ENCODE measurements around the gene ALPK3. TPM values are rescaled to one million over a fixed set of nuclear protein-coding genes. Genes with fewer than 3 reads are reported as not detected.
A peak's percentile ranks its signal among the peaks of the same experiment; 100 is the strongest.

ALPK3 gene
- polyA plus RNA-seq, 3 donors from 2014 or later = not detected

- Mint-ChIP-seq H3K36me3 (peaks cover 0 to 3% (median 0%) of the 10 kb centered on the region in 3 donors), H3K4me1 (peaks cover 7 to 13% of the 10 kb centered on the region in 2 donors), H3K9me3 (peaks cover 0 to 3% (median 0%) of the 10 kb centered on the region in 6 donors), H3K4me3 (no peak overlapping the region), H3K27me3 (ENCODE audit: low read depth in 3 of 3) (peaks cover 0 to 2% (median 1%) of the 10 kb centered on the region in 3 donors), H3K27ac (peak overlapping the region in 2 of 6 donors; percentile 4 to 85)
- no peak for DNase-seq
Measured at GRCh38 chr15:84914351-84914750, 97.2 kb downstream of the ALPK3 start.

DNA sequence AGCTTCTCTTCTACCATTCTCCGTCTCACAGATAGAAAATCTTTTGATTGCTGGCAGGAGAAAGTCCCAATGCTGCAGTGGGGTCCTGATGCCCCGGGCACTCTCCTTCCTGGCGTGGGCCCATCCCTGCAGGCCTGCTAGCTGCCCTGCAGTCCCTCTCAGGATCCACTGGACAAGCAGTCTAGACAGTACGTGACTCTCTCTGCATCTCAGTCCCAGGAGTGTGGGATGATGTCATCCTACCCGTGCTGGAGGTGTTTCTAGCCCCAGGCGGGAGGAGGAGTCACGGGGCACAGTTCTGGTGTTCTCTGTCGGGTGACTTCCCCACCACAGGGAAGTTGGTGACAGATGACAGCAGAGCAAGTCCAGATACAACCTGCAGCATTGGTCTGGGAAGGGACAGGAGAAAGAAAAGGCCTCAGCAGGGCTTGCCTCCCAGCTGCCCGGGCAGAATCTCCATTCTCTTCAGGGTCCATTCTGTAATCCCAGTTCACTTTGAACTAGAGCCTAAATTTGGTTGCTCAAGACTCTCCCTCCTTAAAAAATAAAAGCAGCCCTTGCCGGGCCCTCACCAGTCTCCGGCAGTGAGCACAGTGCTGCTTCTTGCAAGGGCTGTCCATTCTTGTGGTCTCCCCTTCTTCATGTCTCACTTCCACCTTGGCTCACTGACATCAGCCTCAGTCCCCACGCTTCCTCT lies 97.9 kb downstream of the ALPK3 start:
- Mint-ChIP-seq H3K27me3 (ENCODE audit: low read depth in 3 of 3) (peaks cover 0 to 2% (median 2%) of the 10 kb centered on the region in 3 donors), H3K36me3 (peaks cover 0 to 3% (median 0%) of the 10 kb centered on the region in 3 donors), H3K27ac (peak overlapping the region in 4 of 6 donors; percentile 4 to 85 (median 50)), H3K9me3 (peaks cover 0 to 3% (median 0%) of the 10 kb centered on the region in 6 donors), H3K4me1 (peaks cover 7 to 13% of the 10 kb centered on the region in 2 donors), H3K4me3 (peak overlapping the region in 1 of 5 donors; percentile 28)
- peak; percentile 17 to 30 (median 18) for DNase-seq

DNA sequence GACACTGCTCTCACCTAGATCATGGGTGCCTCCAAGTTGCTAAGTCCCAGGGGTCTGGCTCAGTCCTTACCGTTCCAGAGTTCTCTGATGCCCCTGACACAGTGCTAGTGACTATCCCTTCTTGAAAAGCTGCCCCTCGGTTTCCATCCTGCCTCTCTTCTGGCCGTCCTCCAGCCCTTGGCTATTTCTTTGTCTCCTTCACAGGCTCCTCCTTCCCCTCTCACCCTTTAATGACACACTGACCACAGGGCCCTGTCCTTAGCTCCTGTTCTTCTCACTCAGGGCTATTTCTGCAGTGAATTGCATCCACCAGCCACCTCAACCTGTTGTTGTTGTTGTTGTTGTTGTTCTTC lies 98.4 kb downstream of the ALPK3 start:
- peaks cover 0 to 2% (median 2%) of the 10 kb centered on the region in 3 donors for H3K27me3 Mint-ChIP-seq (ENCODE audit: low read depth in 3 of 3)
- peaks cover 7 to 13% of the 10 kb centered on the region in 2 donors for H3K4me1 Mint-ChIP-seq
- peaks cover 0 to 3% (median 0%) of the 10 kb centered on the region in 6 donors for H3K9me3 Mint-ChIP-seq
- DNase-seq = no peak
- H3K27ac Mint-ChIP-seq = peak overlapping the region in 3 of 6 donors; percentile 4 to 54 (median 7)
- peak overlapping the region in 2 of 5 donors; percentile 0 to 15 for H3K4me3 Mint-ChIP-seq
- H3K36me3 Mint-ChIP-seq = peaks cover 0 to 3% (median 0%) of the 10 kb centered on the region in 3 donors

GRCh38 chr15:84917452-84917851 lies 100.3 kb downstream of the ALPK3 start:
- peaks cover 7 to 13% of the 10 kb centered on the region in 2 donors for H3K4me1 Mint-ChIP-seq
- H3K4me3 Mint-ChIP-seq = no peak overlapping the region
- H3K36me3 Mint-ChIP-seq = peaks cover 0 to 3% (median 0%) of the 10 kb centered on the region in 3 donors
- peaks cover 0 to 2% (median 2%) of the 10 kb centered on the region in 3 donors for H3K27me3 Mint-ChIP-seq (ENCODE audit: low read depth in 3 of 3)
- no peak overlapping the region for H3K27ac Mint-ChIP-seq
- H3K9me3 Mint-ChIP-seq = peaks cover 0 to 3% (median 0%) of the 10 kb centered on the region in 6 donors
- DNase-seq = no peak

- H3K4me3 Mint-ChIP-seq = no peak overlapping the region
- H3K27ac Mint-ChIP-seq = no peak overlapping the region
- peaks cover 0 to 2% (median 2%) of the 10 kb centered on the region in 3 donors for H3K27me3 Mint-ChIP-seq (ENCODE audit: low read depth in 3 of 3)
- peaks cover 0 to 3% (median 0%) of the 10 kb centered on the region in 3 donors for H3K36me3 Mint-ChIP-seq
- H3K4me1 Mint-ChIP-seq = peaks cover 7 to 13% of the 10 kb centered on the region in 2 donors
- DNase-seq = no peak
- peaks cover 0 to 3% (median 0%) of the 10 kb centered on the region in 6 donors for H3K9me3 Mint-ChIP-seq
Measured at GRCh38 chr15:84919106-84919667, 102.0 kb downstream of the ALPK3 start.

- Mint-ChIP-seq H3K27me3 (ENCODE audit: low read depth in 3 of 3) (peaks cover 0 to 2% (median 2%) of the 10 kb centered on the region in 3 donors), H3K36me3 (no peaks in the 10 kb centered on the region), H3K4me3 (no peak overlapping the region), H3K4me1 (no peaks in the 10 kb centered on the region), H3K27ac (no peak overlapping the region), H3K9me3 (no peaks in the 10 kb centered on the region)
- DNase-seq = no peak
Measured at GRCh38 chr15:84921121-84921520, 104.0 kb downstream of the ALPK3 start.

DNA sequence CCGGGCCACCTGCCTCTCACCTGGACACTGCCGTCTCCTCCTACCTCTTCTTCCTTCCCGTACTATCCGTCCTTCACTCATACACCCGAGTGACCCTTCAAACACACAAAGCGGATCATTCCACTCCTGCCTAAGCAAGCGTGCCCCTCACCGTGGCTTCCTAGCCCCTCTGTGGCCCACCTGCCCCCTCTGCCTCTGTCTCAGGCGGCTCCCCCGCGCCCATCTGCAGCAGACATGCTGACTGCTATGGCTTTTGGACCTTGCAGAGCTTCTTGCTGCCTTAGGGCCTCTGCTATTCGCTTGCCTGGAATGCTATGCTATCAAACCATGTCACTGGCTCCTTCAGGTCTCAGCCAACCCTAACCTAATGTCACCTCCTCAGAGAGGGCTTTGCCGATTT lies 105.4 kb downstream of the ALPK3 start:
- Mint-ChIP-seq H3K27ac (no peak overlapping the region), H3K4me3 (no peak overlapping the region), H3K36me3 (no peaks in the 10 kb centered on the region), H3K9me3 (no peaks in the 10 kb centered on the region), H3K4me1 (no peaks in the 10 kb centered on the region), H3K27me3 (ENCODE audit: low read depth in 3 of 3) (peaks cover 0 to 2% (median 2%) of the 10 kb centered on the region in 3 donors)
- no peak for DNase-seq

Other genes with a start within 250 kb of the ALPK3 start
- gene ZSCAN2, start 216.3 kb upstream of the ALPK3 start, polyA plus RNA-seq = 10 to 100 TPM in 1 of 3 donors, 1 to 10 TPM in 2; 5.8 to 14.7 (median 6.8) TPM
- 10 to 100 TPM; 11.4 to 22.5 (median 17.0) TPM for gene WDR73, start 163.1 kb upstream of the ALPK3 start, polyA plus RNA-seq
- 10 to 100 TPM in 1 of 3 donors, 1 to 10 TPM in 2; 3.2 to 10.8 (median 10.0) TPM for gene NMB, start 159.2 kb upstream of the ALPK3 start, polyA plus RNA-seq
- gene SEC11A, start 101.2 kb upstream of the ALPK3 start, polyA plus RNA-seq = 100 to 1,000 TPM; 173 to 210 (median 188) TPM
- gene ZNF592, start 68.8 kb upstream of the ALPK3 start, polyA plus RNA-seq = 1 to 10 TPM; 2.1 to 10.0 (median 2.4) TPM
- gene SLC28A1, start 67.3 kb downstream of the ALPK3 start, polyA plus RNA-seq = not detected
- 1 to 10 TPM in 2 of 3 donors, under 1 TPM in 1; 0.87 to 3.4 (median 2.4) TPM for gene PDE8A, start 164.5 kb downstream of the ALPK3 start, polyA plus RNA-seq

All from immature natural killer cell (primary cell).